MCF 10A (cell line): ENCODE results near the gene SPOUT1. TPM values are rescaled to one million over a fixed set of nuclear protein-coding genes. Genes with fewer than 3 reads are reported as not detected.
"Not testable (repeated sequence)": the region's sequence is repeated elsewhere in the genome, so short reads cannot be mapped to it uniquely, and the experiment has no call there.

ENCODE experiments used
- BruUV-seq: library from RNA; stranded (reverse); fragments of 400-500 nt; replicated peaks from 2 replicates; lab custom pipeline; 2021; lab: Mats Ljungman, UMichigan
- CTCF ChIA-PET: fragments of 300-600 bp; sonication (Branson Sonifier 250); formaldehyde crosslinking; extraction: SDS; loops from one replicate; lab custom pipeline; 2021; ENCODE audit warnings: antibody characterized with exemption, inconsistent platforms; lab: Yijun Ruan, JAX
- POLR2A ChIA-PET: fragments of 300-600, 350-650 bp; sonication (Branson Sonifier 250); formaldehyde crosslinking; extraction: SDS; loops from one replicate; lab custom pipeline; 2020; ENCODE audit warnings: antibody characterized with exemption, inconsistent platforms; lab: Yijun Ruan, JAX
- DNase-seq: peaks from one replicate; pipeline ENCODE4 v3.0.0-alpha.2; 2018; ENCODE audit not compliant: unreplicated experiment
- H3K27ac Mint-ChIP-seq: one replicate; pipeline ENCODE4 v1.8.0; 2022; ENCODE audit warnings: mild to moderate bottlenecking, low read depth, mixed read lengths; ENCODE audit not compliant: unreplicated experiment
- H3K27me3 Mint-ChIP-seq: one replicate; pipeline ENCODE4 v1.8.0; 2022; ENCODE audit warnings: mixed read lengths; ENCODE audit not compliant: insufficient read depth, unreplicated experiment
- H3K36me3 Mint-ChIP-seq: one replicate; pipeline ENCODE4 v1.8.0; 2022; ENCODE audit warnings: mild to moderate bottlenecking, moderate library complexity, mixed read lengths; ENCODE audit not compliant: insufficient read depth, unreplicated experiment
- H3K4me1 Mint-ChIP-seq: one replicate; pipeline ENCODE4 v1.8.0; 2022; ENCODE audit warnings: mixed read lengths; ENCODE audit not compliant: insufficient read depth, unreplicated experiment
- H3K4me3 Mint-ChIP-seq: one replicate; pipeline ENCODE4 v1.8.0; 2022; ENCODE audit warnings: mild to moderate bottlenecking, moderate library complexity, mixed read lengths; ENCODE audit not compliant: unreplicated experiment
- H3K9me3 Mint-ChIP-seq: one replicate; pipeline ENCODE4 v1.8.0; 2022; ENCODE audit warnings: mixed read lengths; ENCODE audit not compliant: unreplicated experiment
- CTCF ChIP-seq: fragments of 200-600 bp; IDR thresholded peaks from one replicate; pipeline ENCODE4 v1.8.0; 2022; ENCODE audit warnings: antibody characterized with exemption, mild to moderate bottlenecking; ENCODE audit not compliant: unreplicated experiment
- intact Hi-C: fragments of 100-400 bp; cut with micrococcal nuclease; formaldehyde crosslinking; loops from 2 replicates; pipeline ENCODE4 v1.14.1; 2022
- total RNA-seq: library from RNA; stranded (reverse); gene quantifications from 2 replicates; pipeline ENCODE4 v1.2.3, GENCODE V29; 2022

The SPOUT1 gene
- total RNA-seq, 1 experiment from 2014 or later, result 32.4 TPM

GRCh38 chr9:128847803-128848202, 18.2 kb upstream of the SPOUT1 start:
- no TSS peak for BruUV-seq
- DNase-seq, result no peak
- H3K27ac Mint-ChIP-seq, result no peak overlapping the region
- peaks cover 8% of the 10 kb centered on the region for H3K9me3 Mint-ChIP-seq
- H3K4me3 Mint-ChIP-seq, result no peak overlapping the region
- H3K36me3 Mint-ChIP-seq, result peaks cover 2% of the 10 kb centered on the region
- peaks cover 9% of the 10 kb centered on the region for H3K4me1 Mint-ChIP-seq
- no peaks in the 10 kb centered on the region for H3K27me3 Mint-ChIP-seq
- CTCF ChIA-PET, result interaction anchor here (1.4 to 2.8 kb wide), 2 partner anchors 16 to 81 kb away, joined by 7 to 14 read pairs; no protein-coding TSS in a partner anchor
- no peak for TF ChIP-seq CTCF
- POLR2A ChIA-PET, result no interaction called here
- intact Hi-C loops, result no loop called here

- intact Hi-C loops, result no loop called here
- CTCF ChIA-PET, result interaction anchor here (0.6 to 2.8 kb wide), 3 partner anchors 17 to 488 kb away, joined by 3 to 14 read pairs (median 7); no protein-coding TSS in a partner anchor
- Mint-ChIP-seq H3K9me3 (peaks cover 8% of the 10 kb centered on the region), H3K4me3 (no peak overlapping the region), H3K27me3 (no peaks in the 10 kb centered on the region), H3K27ac (no peak overlapping the region), H3K36me3 (peaks cover 11% of the 10 kb centered on the region), H3K4me1 (peaks cover 9% of the 10 kb centered on the region)
- BruUV-seq, result no TSS peak
- POLR2A ChIA-PET, result interaction anchor here (2.5 kb wide), 1 partner anchor 17 kb away, joined by 10 read pairs; the partner anchor contains the start of gene SPOUT1
- DNase-seq, result no peak
- TF ChIP-seq CTCF, result no peak
Measured at GRCh38 chr9:128846680-128847030, 17.1 kb upstream of the SPOUT1 start.

GRCh38 chr9:128845186-128845931, 15.8 kb upstream of the SPOUT1 start:
- CTCF ChIA-PET, result interaction anchor here (0.6 to 2.4 kb wide), 13 partner anchors 15 to 294 kb away, joined by 3 to 17 read pairs (median 4); partner anchors contain the start of gene ENDOG

GRCh38 chr9:128843171-128843570, 13.6 kb upstream of the SPOUT1 start:
- H3K27ac Mint-ChIP-seq, H3K27me3 Mint-ChIP-seq, DNase-seq, BruUV-seq, H3K9me3 Mint-ChIP-seq, H3K4me1 Mint-ChIP-seq, H3K4me3 Mint-ChIP-seq, intact Hi-C loops: not testable (repeated sequence)
- peaks cover 21% of the 10 kb centered on the region for H3K36me3 Mint-ChIP-seq
- ChIA-PET POLR2A (interaction anchor here (0.7 kb wide), 1 partner anchor 92 kb away, joined by 5 read pairs; no protein-coding TSS in a partner anchor), CTCF (interaction anchor here (0.7 kb wide), 2 partner anchors 20 to 66 kb away, joined by 3 read pairs; no protein-coding TSS in a partner anchor)

More at GRCh38 chr9:128845186-128845931, 15.8 kb upstream of the SPOUT1 start:
- H3K27me3 Mint-ChIP-seq, result no peaks in the 10 kb centered on the region
- POLR2A ChIA-PET, result interaction anchor here (0.6 to 2.5 kb wide), 5 partner anchors 16 to 177 kb away, joined by 3 to 10 read pairs (median 4); partner anchors contain the start of genes ENDOG and SPOUT1
- no peak overlapping the region for H3K27ac Mint-ChIP-seq
- TF ChIP-seq CTCF, result no peak
- peaks cover 9% of the 10 kb centered on the region for H3K4me1 Mint-ChIP-seq
- no TSS peak for BruUV-seq
- peaks cover 16% of the 10 kb centered on the region for H3K36me3 Mint-ChIP-seq
- DNase-seq, result peak; percentile 55
- intact Hi-C loops, result no loop called here
- no peaks in the 10 kb centered on the region for H3K9me3 Mint-ChIP-seq
- H3K4me3 Mint-ChIP-seq, result no peak overlapping the region
